K562 (cell line): ENCODE results near the gene SLC35G2. TPM values are rescaled to one million over a fixed set of nuclear protein-coding genes. Genes with fewer than 3 reads are reported as not detected.

Source experiments
- BMI1 ChIP-seq: fragments of 150-350 bp; IDR thresholded peaks from 2 replicates; pipeline ENCODE4 v1.6.1; 2014; ENCODE audit warnings: low read length
- CBFA2T2 ChIP-seq: fragments of 450-650 bp; conservative IDR thresholded peaks from 2 replicates; pipeline ENCODE4 v1.6.1; 2017; ENCODE audit warnings: mild to moderate bottlenecking
- DDX20 ChIP-seq: fragments of 450-650 bp; IDR thresholded peaks from 2 replicates; pipeline ENCODE4 v1.6.1; 2016; ENCODE audit warnings: missing genetic modification characterization, low read depth, mild to moderate bottlenecking, missing compliant biosample characterization, moderate library complexity
- ETV6 ChIP-seq, 3 experiments: fragments of 150-350 bp in 1 of 3; sonication (generic) in 1 of 3; formaldehyde crosslinking in 1 of 3; IDR thresholded peaks; 2 replicates each; pipeline versions ENCODE4 v1.6.1 to v1.8.0; 2014 to 2022; ENCODE audit warnings: borderline replicate concordance in 2 of 3, low read depth in 2 of 3, antibody characterized with exemption in 1 of 3, low read length in 1 of 3, mild to moderate bottlenecking in 1 of 3, missing genetic modification reagents in 1 of 3
- KLF10 ChIP-seq: fragments of 250-450 bp; sonication (Bioruptor Pico); IDR thresholded peaks from 2 replicates; pipeline ENCODE4 v1.6.1; 2021; ENCODE audit warnings: matching md5 sums
- LARP7 ChIP-seq: fragments of 450-650 bp; IDR thresholded peaks from 2 replicates; pipeline ENCODE4 v1.6.1; 2016
- MECOM ChIP-seq: fragments of 250-450 bp; sonication (Bioruptor Pico); IDR thresholded peaks from 2 replicates; pipeline ENCODE4 v1.8.0; 2022; ENCODE audit warnings: inconsistent platforms
- NCOA1 ChIP-seq: fragments of 450-650 bp; IDR thresholded peaks from 2 replicates; pipeline ENCODE4 v1.6.1; 2016; ENCODE audit warnings: low read depth
- NFIX ChIP-seq: fragments of 250-450 bp; sonication (Bioruptor Pico); IDR thresholded peaks from 2 replicates; pipeline ENCODE4 v1.4.0; 2020; ENCODE audit warnings: low read depth, mild to moderate bottlenecking, moderate library complexity
- NR0B1 ChIP-seq: fragments of 450-650 bp; IDR thresholded peaks from one replicate; pipeline ENCODE4 v1.6.1; 2018; ENCODE audit warnings: mild to moderate bottlenecking, moderate library complexity; ENCODE audit not compliant: partially characterized antibody
- PCBP1 ChIP-seq: fragments of 200-400 bp; formaldehyde crosslinking; IDR thresholded peaks from 2 replicates; pipeline ENCODE4 v1.6.1; 2018; ENCODE audit warnings: mild to moderate bottlenecking, low read depth, low read length; ENCODE audit not compliant: poor library complexity, severe bottlenecking
- POLR2B ChIP-seq: fragments of 450-650 bp; IDR thresholded peaks from 2 replicates; pipeline ENCODE4 v1.6.1; 2018; ENCODE audit warnings: low read depth; ENCODE audit not compliant: partially characterized antibody
- RBM22 ChIP-seq: fragments of 200-400 bp; formaldehyde crosslinking; IDR thresholded peaks from 2 replicates; pipeline ENCODE4 v1.6.1; 2018; ENCODE audit warnings: low read length, low read depth; ENCODE audit not compliant: poor library complexity, severe bottlenecking
- RFX1 ChIP-seq: fragments of 450-650 bp; IDR thresholded peaks from 2 replicates; pipeline ENCODE4 v1.6.1; 2016; ENCODE audit warnings: mild to moderate bottlenecking, moderate library complexity
- SAP30 ChIP-seq: fragments of 200-600 bp; sonication (generic); IDR thresholded peaks from 2 replicates; pipeline ENCODE4 v1.6.1; 2012; ENCODE audit warnings: borderline replicate concordance, low read depth, mild to moderate bottlenecking, moderate library complexity, low read length, control low read depth, inconsistent platforms; ENCODE audit not compliant: insufficient read depth, poor library complexity, severe bottlenecking
- SMARCA4 ChIP-seq: fragments of 450-650 bp; IDR thresholded peaks from 2 replicates; pipeline ENCODE4 v1.6.1; 2016
- SPI1 ChIP-seq: IDR thresholded peaks from 2 replicates; pipeline ENCODE4 v1.6.1; 2011; ENCODE audit warnings: low read depth, low read length, control low read depth, borderline replicate concordance
- SRF ChIP-seq, 2 experiments: fragments of 250-450, 450-650 bp in 1 of 2; sonication (Bioruptor Pico) in 1 of 2; sonication (generic) in 1 of 2; formaldehyde crosslinking; IDR thresholded peaks; 2 replicates each; pipeline versions ENCODE4 v1.5.0 to v1.5.1; 2020 to 2022; ENCODE audit warnings: mild to moderate bottlenecking in 1 of 2, missing genetic modification reagents in 1 of 2
- TCF7L2 ChIP-seq: fragments of 150-350 bp; IDR thresholded peaks from 2 replicates; pipeline ENCODE4 v1.6.1; 2016; ENCODE audit warnings: low read depth, mild to moderate bottlenecking, low read length, moderate library complexity
- TRIM24 ChIP-seq, 2 experiments: fragments of 450-650 bp; IDR thresholded peaks; 2 replicates each; pipeline ENCODE4 v1.6.1; 2016
- ZNF311 ChIP-seq: fragments of 250-450 bp; sonication (Bioruptor Pico); IDR thresholded peaks from 2 replicates; pipeline ENCODE4 v1.4.0; 2020; ENCODE audit warnings: mild to moderate bottlenecking, moderate library complexity
- ZNF76 ChIP-seq: fragments of 250-450 bp; sonication (Bioruptor Pico); IDR thresholded peaks from 2 replicates; pipeline ENCODE4 v1.4.0; 2020; ENCODE audit warnings: mild to moderate bottlenecking, moderate library complexity, borderline replicate concordance
- polyA plus RNA-seq, 8 experiments: library from polyadenylated mRNA; depleted of rRNA in 4 of 8; stranded (reverse) in 5 of 8; unstranded in 3 of 8; fragments of >200 nt; fragmentation: Nextera tagmentation in 2 of 8; fragmentation: Illumina TruSeq in 1 of 8; extraction: Ambion mirVana in 2 of 8; extraction: Trizol in 1 of 8; gene quantifications; 2 replicates each; pipeline versions ENCODE4 v1.2.1 to v1.2.3, GENCODE V29; 2011 to 2014; ENCODE audit warnings: inconsistent platforms in 1 of 8, missing spikeins in 1 of 8
- total RNA-seq, 7 experiments: library from RNA; depleted of rRNA in 6 of 7; stranded (reverse); fragments of >200 nt in 6 of 7; fragmentation: Illumina TruSeq in 2 of 7; extraction: Trizol in 2 of 7; gene quantifications; 2 replicates each; pipeline versions ENCODE4 v1.2.1 to v1.2.3, GENCODE V29; 2011 to 2021; ENCODE audit warnings: low replicate concordance in 1 of 7
- TF ChIP-seq, protein P1 (sequence below): fragments of 200-800 bp; sonication (Bioruptor generic); IDR thresholded peaks from 2 replicates; pipeline ENCODE4 v1.6.1; 2017; ENCODE audit warnings: missing genetic modification characterization, missing compliant biosample characterization
- TF ChIP-seq, protein P2 (sequence below): fragments of 450-650 bp; IDR thresholded peaks from 2 replicates; pipeline ENCODE4 v1.6.1; 2016; ENCODE audit warnings: antibody characterized with exemption
- TF ChIP-seq, protein P3 (sequence below): fragments of 450-650 bp; formaldehyde crosslinking; IDR thresholded peaks from 2 replicates; pipeline ENCODE4 v1.4.0; 2020; ENCODE audit warnings: mild to moderate bottlenecking, moderate library complexity

The SLC35G2 gene
- total and polyA plus RNA-seq, 9 of the 15 experiments (the other 6 are each of a cell fraction or from before 2014, with no cell fraction given), result 2.6 to 5.9 (median 3.2) TPM

- TF ChIP-seq SMARCA4, result peak; percentile 91
- peak; percentile 69; the same call in 1 of the 2 replicates for TF ChIP-seq MECOM
- peak; percentile 27; the same call in 1 of the 2 replicates for TF ChIP-seq LARP7
- TF ChIP-seq, protein P1, sequence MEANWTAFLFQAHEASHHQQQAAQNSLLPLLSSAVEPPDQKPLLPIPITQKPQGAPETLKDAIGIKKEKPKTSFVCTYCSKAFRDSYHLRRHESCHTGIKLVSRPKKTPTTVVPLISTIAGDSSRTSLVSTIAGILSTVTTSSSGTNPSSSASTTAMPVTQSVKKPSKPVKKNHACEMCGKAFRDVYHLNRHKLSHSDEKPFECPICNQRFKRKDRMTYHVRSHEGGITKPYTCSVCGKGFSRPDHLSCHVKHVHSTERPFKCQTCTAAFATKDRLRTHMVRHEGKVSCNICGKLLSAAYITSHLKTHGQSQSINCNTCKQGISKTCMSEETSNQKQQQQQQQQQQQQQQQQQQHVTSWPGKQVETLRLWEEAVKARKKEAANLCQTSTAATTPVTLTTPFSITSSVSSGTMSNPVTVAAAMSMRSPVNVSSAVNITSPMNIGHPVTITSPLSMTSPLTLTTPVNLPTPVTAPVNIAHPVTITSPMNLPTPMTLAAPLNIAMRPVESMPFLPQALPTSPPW (CRISPR knock-in tag), result 0 out of 2 replicates have a peak, but pooled peaks have one; percentile 19
- TF ChIP-seq ZNF76, result no peak
- TF ChIP-seq, protein P2, sequence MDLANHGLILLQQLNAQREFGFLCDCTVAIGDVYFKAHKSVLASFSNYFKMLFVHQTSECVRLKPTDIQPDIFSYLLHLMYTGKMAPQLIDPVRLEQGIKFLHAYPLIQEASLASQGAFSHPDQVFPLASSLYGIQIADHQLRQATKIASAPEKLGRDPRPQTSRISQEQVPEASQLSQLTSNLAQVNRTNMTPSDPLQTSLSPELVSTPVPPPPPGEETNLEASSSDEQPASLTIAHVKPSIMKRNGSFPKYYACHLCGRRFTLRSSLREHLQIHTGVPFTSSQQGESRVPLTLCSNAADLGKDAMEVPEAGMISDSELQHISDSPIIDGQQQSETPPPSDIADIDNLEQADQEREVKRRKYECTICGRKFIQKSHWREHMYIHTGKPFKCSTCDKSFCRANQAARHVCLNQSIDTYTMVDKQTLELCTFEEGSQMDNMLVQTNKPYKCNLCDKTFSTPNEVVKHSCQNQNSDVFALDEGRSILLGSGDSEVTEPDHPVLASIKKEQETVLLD, result peak; percentile 81; the same call in 1 of the 2 replicates
- no peak for TF ChIP-seq ZNF311 (CRISPR knock-in tag)
- no peak for TF ChIP-seq PCBP1
- no peak for TF ChIP-seq TCF7L2
- peak; percentile 25 to 44; a peak in 1 of 4 replicates for TF ChIP-seq TRIM24 (IDR thresholded peaks at IDR 0.05)
- TF ChIP-seq NCOA1, result peak; percentile 65
- TF ChIP-seq SRF (CRISPR knock-in tag; IDR thresholded peaks at IDR 0.05), result no peak
- TF ChIP-seq NR0B1, result no peak
- TF ChIP-seq CBFA2T2, result peak; percentile 56
- no peak for TF ChIP-seq RBM22
- TF ChIP-seq, protein P3, sequence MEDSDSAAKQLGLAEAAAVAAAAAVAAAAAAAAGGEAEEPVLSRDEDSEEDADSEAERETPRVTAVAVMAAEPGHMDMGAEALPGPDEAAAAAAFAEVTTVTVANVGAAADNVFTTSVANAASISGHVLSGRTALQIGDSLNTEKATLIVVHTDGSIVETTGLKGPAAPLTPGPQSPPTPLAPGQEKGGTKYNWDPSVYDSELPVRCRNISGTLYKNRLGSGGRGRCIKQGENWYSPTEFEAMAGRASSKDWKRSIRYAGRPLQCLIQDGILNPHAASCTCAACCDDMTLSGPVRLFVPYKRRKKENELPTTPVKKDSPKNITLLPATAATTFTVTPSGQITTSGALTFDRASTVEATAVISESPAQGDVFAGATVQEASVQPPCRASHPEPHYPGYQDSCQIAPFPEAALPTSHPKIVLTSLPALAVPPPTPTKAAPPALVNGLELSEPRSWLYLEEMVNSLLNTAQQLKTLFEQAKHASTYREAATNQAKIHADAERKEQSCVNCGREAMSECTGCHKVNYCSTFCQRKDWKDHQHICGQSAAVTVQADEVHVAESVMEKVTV (CRISPR knock-in tag), result no peak
- no peak for TF ChIP-seq DDX20 (tag)
- TF ChIP-seq BMI1, result no peak
- TF ChIP-seq SPI1, result no peak
- TF ChIP-seq KLF10 (CRISPR knock-in tag), result no peak
- TF ChIP-seq POLR2B, result peak; percentile 43
- no peak for TF ChIP-seq SAP30
- TF ChIP-seq NFIX (CRISPR knock-in tag), result no peak
- peak in 1 of 2 experiments; percentile 71; a peak in 1 of 4 replicates for TF ChIP-seq ETV6 (IDR thresholded peaks at IDR 0.05; ENCODE audit: borderline replicate concordance in 1 of 2, low read depth in 2 of 2, low read length in 1 of 2)
- no peak for TF ChIP-seq ETV6 (CRISPR knock-in tag; IDR thresholded peaks at IDR 0.05; ENCODE audit: borderline replicate concordance)
- no peak for TF ChIP-seq RFX1
Measured at GRCh38 chr3:136840252-136840651, 21.3 kb downstream of the SLC35G2 start (continued).
